ENCODE results near the gene CFH. TPM values are rescaled to one million over a fixed set of nuclear protein-coding genes. Genes with fewer than 3 reads are reported as not detected.

The CFH gene
- total and polyA plus RNA-seq, 10 of the 15 experiments (the other 5 are each of a cell fraction or from before 2014, with no cell fraction given), result 0.46 TPM; not detected in 9

DNA sequence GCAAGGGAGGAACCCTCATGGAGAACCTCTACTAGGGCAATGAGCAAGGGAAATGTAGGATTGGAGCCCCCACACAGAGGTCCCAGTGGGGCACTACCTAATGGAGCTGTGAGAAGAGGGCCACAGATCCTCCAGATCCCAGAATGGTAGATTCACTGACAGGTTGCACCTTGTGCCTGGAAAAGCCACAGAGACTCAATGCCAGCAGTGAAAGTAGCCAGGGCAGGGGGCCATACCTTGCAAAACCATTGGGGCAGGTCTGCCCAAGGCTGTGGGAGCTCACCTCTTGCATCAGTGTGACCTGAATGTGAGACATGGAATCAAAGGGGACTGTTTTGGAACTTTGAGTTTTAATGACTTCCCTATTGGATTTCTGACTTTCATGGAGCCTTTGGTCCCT is 17.9 kb downstream of the CFH start:
- RAD21 ChIA-PET (ENCODE audit: unreplicated experiment), result no interaction called here
- Histone ChIP-seq H3K4me3 (no peak overlapping the region), H3K4me2 (ENCODE audit: control insufficient read depth, insufficient read depth) (no peak overlapping the region), H3K9me3 (replicated peaks; ENCODE audit: control insufficient read depth, insufficient read depth, low read length) (no peaks in the 10 kb centered on the region), H4K20me1 (ENCODE audit: control insufficient read depth, insufficient read depth) (no peaks in the 10 kb centered on the region), H3K9ac (ENCODE audit: control insufficient read depth, insufficient read depth, low read length) (no peak overlapping the region), H3K27ac (ENCODE audit: control insufficient read depth, insufficient read depth) (no peak overlapping the region), H3K27me3 (replicated peaks in 1 of 2; ENCODE audit: control insufficient read depth in 2 of 2, insufficient read depth in 2 of 2, low read length in 1 of 2) (no peaks in the 10 kb centered on the region), H2AFZ (ENCODE audit: control insufficient read depth, low read depth, low read length) (no peak overlapping the region), H3K79me2 (ENCODE audit: control insufficient read depth, insufficient read depth, low read length) (no peaks in the 10 kb centered on the region), H3K4me1 (ENCODE audit: control insufficient read depth, insufficient read depth, low read length) (no peaks in the 10 kb centered on the region), H3K36me3 (ENCODE audit: control insufficient read depth in 2 of 2, insufficient read depth in 2 of 2, low read length in 1 of 2) (no peaks in the 10 kb centered on the region)
- no TSS peak for BruUV-seq (replicated peaks)
- SMC1A ChIA-PET (ENCODE audit: uncharacterized antibody, unreplicated experiment), result no interaction called here
- TF ChIP-seq NFYA (IDR thresholded peaks at IDR 0.05; ENCODE audit: borderline replicate concordance, low read depth, low read length), result no peak
- no peak for TF ChIP-seq FOXM1 (IDR thresholded peaks at IDR 0.05; ENCODE audit: low read depth, low read length)
- TF ChIP-seq TCF3 (IDR thresholded peaks at IDR 0.05; ENCODE audit: borderline replicate concordance, insufficient read depth, low read depth, low read length), result no peak
- TF ChIP-seq TBL1XR1 (IDR thresholded peaks at IDR 0.05; ENCODE audit: low read depth, low read length), result no peak
- TF ChIP-seq RBBP5 (conservative IDR thresholded peaks at IDR 0.05), result no peak
- TF ChIP-seq HDGF (IDR thresholded peaks at IDR 0.05), result no peak
- no peak for TF ChIP-seq YBX1 (IDR thresholded peaks at IDR 0.05)
- TF ChIP-seq IKZF2 (IDR thresholded peaks at IDR 0.05), result no peak
- TF ChIP-seq, protein P1, sequence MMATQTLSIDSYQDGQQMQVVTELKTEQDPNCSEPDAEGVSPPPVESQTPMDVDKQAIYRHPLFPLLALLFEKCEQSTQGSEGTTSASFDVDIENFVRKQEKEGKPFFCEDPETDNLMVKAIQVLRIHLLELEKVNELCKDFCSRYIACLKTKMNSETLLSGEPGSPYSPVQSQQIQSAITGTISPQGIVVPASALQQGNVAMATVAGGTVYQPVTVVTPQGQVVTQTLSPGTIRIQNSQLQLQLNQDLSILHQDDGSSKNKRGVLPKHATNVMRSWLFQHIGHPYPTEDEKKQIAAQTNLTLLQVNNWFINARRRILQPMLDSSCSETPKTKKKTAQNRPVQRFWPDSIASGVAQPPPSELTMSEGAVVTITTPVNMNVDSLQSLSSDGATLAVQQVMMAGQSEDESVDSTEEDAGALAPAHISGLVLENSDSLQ (IDR thresholded peaks at IDR 0.05), result no peak
- no peak for TF ChIP-seq SUZ12 (IDR thresholded peaks at IDR 0.05; ENCODE audit: unreplicated experiment)
- no peak for TF ChIP-seq FOXK2 (IDR thresholded peaks at IDR 0.05)
- no peak for TF ChIP-seq CBFB (IDR thresholded peaks at IDR 0.05; ENCODE audit: low read depth)
- TF ChIP-seq TAF1 (IDR thresholded peaks at IDR 0.05; ENCODE audit: borderline replicate concordance, low read depth, low read length), result no peak
- no peak for TF ChIP-seq ZNF274 (IDR thresholded peaks at IDR 0.05; ENCODE audit: insufficient read depth, insufficient read length)
- no peak for TF ChIP-seq FOS (IDR thresholded peaks at IDR 0.05; ENCODE audit: borderline replicate concordance, extremely low read depth, insufficient read length)
- no peak for TF ChIP-seq DPF2 (IDR thresholded peaks at IDR 0.05)
- intact Hi-C loops (cut with micrococcal nuclease; ENCODE audit: unreplicated experiment), result loop anchor here (10.0 kb wide), 1 partner anchor 315 kb away; no protein-coding TSS in a partner anchor
- POLR2A ChIA-PET, result no interaction called here
- CTCF ChIA-PET, result no interaction called here
- in situ Hi-C loops (cut with MboI), result loop anchor here (25.0 kb wide), 1 partner anchor 357 kb away; no protein-coding TSS in a partner anchor
- ATAC-seq (no peak), DNase-seq (ENCODE audit: low read depth, low spot score) (no peak), FAIRE-seq (no peak)

Measured in GM12878 (cell line).